ENCODE data around the gene HIPK2. TPM values are rescaled to one million over a fixed set of nuclear protein-coding genes. Genes with fewer than 3 reads are reported as not detected.

Gene HIPK2
- polyA plus RNA-seq, result 12.6 TPM
- long read RNA-seq, donor 1, partial matches to known transcripts, result 0 of 1 reads
- long read RNA-seq, donor 1, other reads (novel, unspliced or antisense), result 0 of 1 reads
- long read RNA-seq, donor 2, result 0 reads
- long read RNA-seq, donor 3, result 0 reads
- long read RNA-seq, donor 4, result 0 reads
- long read RNA-seq, donor 5, result 0 reads
- long read RNA-seq, donor 6, result 0 reads
- long read RNA-seq, donor 7, partial matches to known transcripts, result 5 of 5 reads
- long read RNA-seq, donor 7, other reads (novel, unspliced or antisense), result 0 of 5 reads
- long read RNA-seq, donor 8, partial matches to known transcripts, result 5 of 5 reads
- long read RNA-seq, donor 8, other reads (novel, unspliced or antisense), result 0 of 5 reads
- long read RNA-seq, donor 9, result 0 reads
- long read RNA-seq, donor 10, result 0 reads
- long read RNA-seq, donor 11, result 0 reads

DNA sequence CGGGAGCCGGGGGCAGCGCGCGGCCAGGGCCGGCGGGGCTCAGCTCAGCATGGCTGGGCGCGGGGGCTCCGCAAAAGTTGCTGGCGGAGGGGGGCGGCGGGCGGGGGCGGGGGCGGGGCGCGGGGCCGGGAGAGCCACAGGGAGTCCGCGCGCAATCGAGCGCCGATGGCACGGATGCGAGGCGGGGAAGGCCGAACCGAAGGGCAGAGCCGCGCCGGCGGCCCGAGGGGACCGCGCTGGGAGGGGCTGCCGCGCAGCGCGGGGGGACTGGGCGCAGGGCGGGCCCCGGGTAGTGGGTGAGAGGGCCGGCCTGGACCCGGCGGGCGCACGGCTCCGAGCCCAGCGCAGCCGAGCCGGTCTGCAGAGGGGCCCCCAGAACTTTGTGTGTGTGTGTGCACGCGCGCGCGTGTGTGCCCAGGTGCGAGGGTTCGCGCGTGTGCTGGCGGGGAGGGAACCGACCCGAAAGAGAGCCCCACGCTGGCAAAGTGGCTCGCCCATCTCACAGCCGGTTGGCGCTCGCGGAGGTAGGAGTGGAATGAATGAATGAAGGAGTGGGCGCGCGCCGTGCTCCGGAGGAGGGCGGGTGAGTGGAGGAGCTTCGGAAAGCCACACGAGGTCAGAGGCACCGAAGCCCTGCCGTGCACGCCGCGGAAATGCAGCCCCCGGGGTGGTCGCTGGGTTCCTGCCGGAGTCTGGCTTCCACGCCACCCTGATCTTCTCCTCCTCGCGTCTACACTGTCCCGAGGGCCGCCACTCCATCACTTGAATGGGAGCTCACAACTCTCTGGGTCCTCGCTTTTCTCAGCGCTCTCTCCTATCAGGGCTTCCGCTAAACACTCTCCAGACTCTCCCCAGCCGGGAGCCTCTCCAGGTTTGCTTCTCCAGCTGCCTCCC lies at the start of gene HIPK2:
Gene HIPK2 (minus strand): TSS at position 51 of the 894 bp plus-strand sequence. CDS start 375 bp downstream, outside the sequence.
- H3K27ac ChIP-seq (ENCODE audit: low read length), result peak within 1 kb of the TSS; percentile 86
- no peaks in the 10 kb centered on the region for H3K9me3 ChIP-seq (ENCODE audit: control insufficient read depth, low read depth, low read length)
- peaks cover 3% of the 10 kb centered on the region for H3K4me1 ChIP-seq (ENCODE audit: control insufficient read depth, insufficient read depth, low read length)
- 0% methylated on average over 1 of the region's 96 CpGs for WGBS (ENCODE audit: insufficient coverage, low lambda C conversion rate)
- H3K36me3 ChIP-seq (ENCODE audit: control insufficient read depth, insufficient read depth, low read length), result no peaks in the 10 kb centered on the region
- peak; percentile 56 to 77 for DNase-seq
- peaks cover 8% of the 10 kb centered on the region for H3K27me3 ChIP-seq (ENCODE audit: control insufficient read depth, insufficient read depth, low read length)
- peak within 1 kb of the TSS; percentile 84 for H3K4me3 ChIP-seq (ENCODE audit: low read length)

DNA sequence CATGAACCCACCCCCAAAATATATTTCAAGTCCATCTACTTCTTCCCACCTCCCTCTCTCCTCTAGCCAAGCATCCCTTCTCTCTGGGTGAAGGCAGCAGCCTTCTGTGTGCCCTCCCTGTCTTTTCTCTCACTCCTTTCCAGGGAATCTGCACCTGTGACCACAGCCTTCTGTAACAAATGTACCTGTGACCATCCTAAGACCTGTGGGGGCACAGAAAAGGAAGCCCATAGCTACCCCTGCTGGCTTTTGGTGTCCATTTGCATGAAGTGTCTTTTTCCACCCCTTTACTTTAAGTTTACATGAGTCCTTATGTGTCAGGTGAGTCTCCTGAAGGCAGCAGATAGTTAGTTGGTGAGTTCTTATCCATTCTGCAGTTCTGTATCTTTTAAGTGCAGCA lies 49.2 kb upstream of the HIPK2 start:
- no peak for DNase-seq
- Histone ChIP-seq H3K27ac (ENCODE audit: low read length) (no peak overlapping the region), H3K27me3 (ENCODE audit: control insufficient read depth, insufficient read depth, low read length) (peaks cover 8% of the 10 kb centered on the region), H3K9me3 (ENCODE audit: control insufficient read depth, low read depth, low read length) (no peaks in the 10 kb centered on the region), H3K4me1 (ENCODE audit: control insufficient read depth, insufficient read depth, low read length) (no peaks in the 10 kb centered on the region), H3K36me3 (ENCODE audit: control insufficient read depth, insufficient read depth, low read length) (no peaks in the 10 kb centered on the region), H3K4me3 (ENCODE audit: low read length) (no peak overlapping the region)

DNA sequence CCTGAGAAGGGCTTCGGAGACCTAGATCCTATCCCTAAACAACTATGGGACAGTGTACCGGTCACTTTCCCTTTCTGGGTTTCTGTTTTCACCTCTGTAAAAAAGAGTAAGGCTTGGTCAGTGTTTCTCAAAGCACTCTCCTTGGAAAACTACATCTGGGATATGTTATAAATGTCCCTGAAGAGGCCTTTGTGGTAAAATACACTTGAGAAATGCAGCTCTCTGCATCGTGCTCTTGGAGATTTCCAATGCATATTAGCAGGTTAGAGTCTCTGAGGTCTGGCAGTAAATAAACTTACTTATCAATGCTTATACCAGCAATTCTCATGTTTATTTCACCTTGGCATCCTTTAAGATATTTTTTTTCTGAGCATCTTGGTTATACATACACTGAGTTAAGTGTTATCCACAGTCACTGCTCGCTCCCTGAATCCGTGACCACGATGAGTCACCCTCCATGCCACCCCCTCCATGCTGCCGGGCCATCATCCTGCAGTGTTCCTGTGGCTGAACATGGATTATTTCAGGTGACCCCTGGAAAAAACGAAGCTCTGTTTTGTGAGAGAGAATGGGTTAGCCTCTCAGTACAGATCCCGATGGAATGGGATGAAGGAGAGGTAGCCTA lies 48.0 kb upstream of the HIPK2 start:
- H3K27ac ChIP-seq (ENCODE audit: low read length), result no peak overlapping the region
- no peaks in the 10 kb centered on the region for H3K4me1 ChIP-seq (ENCODE audit: control insufficient read depth, insufficient read depth, low read length)
- 40% methylated on average over 1 of the region's 9 CpGs for WGBS (ENCODE audit: insufficient coverage, low lambda C conversion rate)
- H3K4me3 ChIP-seq (ENCODE audit: low read length), result no peak overlapping the region
- DNase-seq, result no peak
- peaks cover 11% of the 10 kb centered on the region for H3K27me3 ChIP-seq (ENCODE audit: control insufficient read depth, insufficient read depth, low read length)
- no peaks in the 10 kb centered on the region for H3K36me3 ChIP-seq (ENCODE audit: control insufficient read depth, insufficient read depth, low read length)
- H3K9me3 ChIP-seq (ENCODE audit: control insufficient read depth, low read depth, low read length), result no peaks in the 10 kb centered on the region

DNA sequence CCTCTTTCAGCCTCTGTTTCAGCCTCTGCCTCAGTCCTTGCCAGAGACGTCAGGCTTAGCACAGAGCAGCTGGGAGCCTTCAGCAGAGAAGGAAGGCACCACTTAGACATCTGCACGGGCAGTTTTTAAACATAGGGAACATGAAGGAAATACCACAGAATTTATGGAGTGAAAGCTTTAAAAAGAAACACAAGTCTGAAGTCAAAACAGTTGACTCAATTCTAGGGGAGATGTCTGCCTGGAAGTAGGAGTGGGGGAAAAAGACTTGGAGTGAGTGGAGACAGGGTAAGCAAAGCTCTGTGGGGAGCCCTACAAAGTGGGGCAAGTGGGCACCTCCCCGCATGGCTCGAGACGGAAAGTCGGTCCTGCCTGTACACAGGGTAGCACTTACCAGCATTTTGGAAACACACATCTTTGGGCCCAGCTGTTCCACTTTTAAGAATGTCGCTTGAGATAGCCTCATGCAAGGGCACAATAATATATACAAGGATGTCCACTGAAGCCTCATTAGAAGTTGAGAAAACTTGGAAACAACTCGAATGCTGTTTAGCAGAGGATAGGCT lies 46.2 kb upstream of the HIPK2 start:
- no peak overlapping the region for H3K27ac ChIP-seq (ENCODE audit: low read length)
- peaks cover 11% of the 10 kb centered on the region for H3K27me3 ChIP-seq (ENCODE audit: control insufficient read depth, insufficient read depth, low read length)
- H3K36me3 ChIP-seq (ENCODE audit: control insufficient read depth, insufficient read depth, low read length), result no peaks in the 10 kb centered on the region
- H3K4me1 ChIP-seq (ENCODE audit: control insufficient read depth, insufficient read depth, low read length), result no peaks in the 10 kb centered on the region
- H3K4me3 ChIP-seq (ENCODE audit: low read length), result no peak overlapping the region
- DNase-seq, result peak in 1 of 2 donors; percentile 11
- WGBS (ENCODE audit: insufficient coverage, low lambda C conversion rate), result no CpG with 5 or more reads among the region's 8 CpGs
- H3K9me3 ChIP-seq (ENCODE audit: control insufficient read depth, low read depth, low read length), result no peaks in the 10 kb centered on the region

DNA sequence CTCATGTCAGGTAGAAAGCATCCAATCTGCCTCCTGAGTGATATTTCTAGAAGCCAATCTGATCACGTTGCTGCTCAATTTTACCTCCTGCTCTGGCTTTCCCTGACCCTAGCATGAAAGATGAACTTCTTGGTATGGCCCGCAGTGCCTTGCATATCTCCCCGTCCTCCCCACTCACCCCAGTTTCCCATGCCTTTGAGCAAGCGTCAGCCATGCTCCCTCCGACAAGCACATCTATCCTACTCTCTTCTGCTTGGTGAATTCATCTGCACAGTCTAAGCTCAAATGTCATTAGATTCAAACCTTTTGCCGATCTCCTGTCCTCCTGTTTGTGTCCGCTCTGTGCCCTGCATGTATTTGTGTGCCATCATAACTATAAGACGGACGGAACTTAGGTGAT lies 45.1 kb upstream of the HIPK2 start:
- Histone ChIP-seq H3K9me3 (ENCODE audit: control insufficient read depth, low read depth, low read length) (no peaks in the 10 kb centered on the region), H3K4me1 (ENCODE audit: control insufficient read depth, insufficient read depth, low read length) (no peaks in the 10 kb centered on the region), H3K36me3 (ENCODE audit: control insufficient read depth, insufficient read depth, low read length) (no peaks in the 10 kb centered on the region), H3K4me3 (ENCODE audit: low read length) (no peak overlapping the region), H3K27ac (ENCODE audit: low read length) (no peak overlapping the region), H3K27me3 (ENCODE audit: control insufficient read depth, insufficient read depth, low read length) (peaks cover 11% of the 10 kb centered on the region)
- 100% methylated on average over 3 of the region's 9 CpGs for WGBS (ENCODE audit: insufficient coverage, low lambda C conversion rate)
- DNase-seq, result no peak

DNA sequence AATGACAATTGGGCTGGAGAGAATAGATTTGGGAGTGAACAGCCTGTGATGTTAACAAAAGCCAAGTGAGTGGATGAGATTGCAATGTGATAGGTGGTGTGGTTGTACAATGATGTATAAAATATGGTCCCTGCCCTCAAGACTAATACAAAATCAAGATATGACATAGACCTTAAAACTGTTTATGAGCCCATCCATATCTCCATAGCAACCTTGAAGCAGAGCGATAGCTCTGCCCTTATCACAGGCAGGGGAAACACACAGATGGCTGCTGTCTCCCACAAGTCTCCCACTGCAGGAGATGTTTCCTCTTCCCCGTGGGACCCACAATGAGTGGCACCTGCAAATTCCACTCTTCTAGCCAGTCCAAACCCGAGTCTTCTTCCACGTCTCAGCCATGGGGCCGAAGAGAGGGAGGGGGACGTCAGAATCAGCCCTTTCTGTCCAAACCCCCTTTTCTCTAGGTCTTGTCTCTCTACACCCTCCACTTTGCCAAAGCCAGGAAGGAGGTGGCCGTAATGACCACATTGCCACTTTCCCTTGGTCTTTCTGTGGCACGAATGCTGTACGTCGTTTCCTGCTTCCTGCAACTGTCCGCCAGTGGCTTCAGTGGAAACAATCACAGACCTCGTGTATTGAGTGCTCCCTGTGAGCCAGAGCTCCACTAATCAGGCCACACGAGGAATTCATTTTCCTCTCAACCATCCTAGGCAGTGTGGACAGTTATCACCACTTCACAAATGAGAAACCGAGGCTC lies 43.7 kb upstream of the HIPK2 start:
- no CpG with 5 or more reads among the region's 14 CpGs for WGBS (ENCODE audit: insufficient coverage, low lambda C conversion rate)

DNA sequence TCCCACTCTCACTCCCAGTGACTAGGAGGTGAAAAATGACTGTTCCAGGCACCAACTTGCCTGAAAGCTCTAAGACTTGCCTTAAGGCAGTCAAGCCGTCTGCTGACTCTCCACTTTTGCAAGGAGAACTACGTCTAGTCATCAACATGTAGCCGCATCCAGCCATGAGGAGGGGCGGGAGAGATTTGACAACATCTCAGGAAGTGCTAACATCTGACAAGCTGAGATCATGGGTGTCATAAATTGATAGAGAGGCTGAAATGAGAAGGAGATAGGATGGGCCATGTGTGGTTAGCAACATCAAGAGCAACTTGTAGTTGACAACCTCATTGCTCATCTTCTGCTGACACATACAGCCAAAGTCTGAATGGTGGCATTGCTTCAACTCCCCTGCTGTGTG lies 42.3 kb upstream of the HIPK2 start:
- no peak for DNase-seq
- Histone ChIP-seq H3K9me3 (ENCODE audit: control insufficient read depth, low read depth, low read length) (peaks cover 3% of the 10 kb centered on the region), H3K27me3 (ENCODE audit: control insufficient read depth, insufficient read depth, low read length) (peaks cover 6% of the 10 kb centered on the region), H3K36me3 (ENCODE audit: control insufficient read depth, insufficient read depth, low read length) (no peaks in the 10 kb centered on the region), H3K4me3 (ENCODE audit: low read length) (no peak overlapping the region), H3K27ac (ENCODE audit: low read length) (no peak overlapping the region), H3K4me1 (ENCODE audit: control insufficient read depth, insufficient read depth, low read length) (no peaks in the 10 kb centered on the region)
- WGBS (ENCODE audit: insufficient coverage, low lambda C conversion rate), result no CpG with 5 or more reads among the region's 4 CpGs

More for the DNA sequence above, 43.7 kb upstream of the HIPK2 start:
- H3K27me3 ChIP-seq (ENCODE audit: control insufficient read depth, insufficient read depth, low read length), result peaks cover 11% of the 10 kb centered on the region
- no peak overlapping the region for H3K4me3 ChIP-seq (ENCODE audit: low read length)
- H3K36me3 ChIP-seq (ENCODE audit: control insufficient read depth, insufficient read depth, low read length), result no peaks in the 10 kb centered on the region
- H3K27ac ChIP-seq (ENCODE audit: low read length), result no peak overlapping the region
- DNase-seq, result peak in 1 of 2 donors; percentile 20
- no peaks in the 10 kb centered on the region for H3K4me1 ChIP-seq (ENCODE audit: control insufficient read depth, insufficient read depth, low read length)
- H3K9me3 ChIP-seq (ENCODE audit: control insufficient read depth, low read depth, low read length), result peaks cover 3% of the 10 kb centered on the region

DNA sequence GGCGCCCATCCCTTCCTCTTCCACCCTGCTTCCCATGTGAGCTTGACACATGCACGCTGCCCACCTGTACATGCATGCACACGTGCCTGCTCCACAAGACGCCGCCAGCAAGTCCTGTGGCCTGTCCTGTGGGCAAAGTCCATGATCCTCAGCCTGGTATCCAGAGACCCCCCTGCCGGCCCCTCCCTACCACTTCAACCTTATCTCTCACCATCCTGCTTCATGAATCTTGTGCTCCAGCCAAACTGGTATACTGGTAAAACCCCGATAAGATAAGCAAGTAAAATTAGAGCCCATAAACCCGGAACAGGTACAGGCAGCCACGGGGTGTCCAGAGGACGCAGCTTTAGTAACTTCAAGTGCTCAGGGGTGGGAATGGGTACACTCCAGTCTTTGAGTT lies 39.5 kb upstream of the HIPK2 start:
- H3K4me3 ChIP-seq (ENCODE audit: low read length), result no peak overlapping the region
- peaks cover 4% of the 10 kb centered on the region for H3K27me3 ChIP-seq (ENCODE audit: control insufficient read depth, insufficient read depth, low read length)
- H3K4me1 ChIP-seq (ENCODE audit: control insufficient read depth, insufficient read depth, low read length), result no peaks in the 10 kb centered on the region
- no peak overlapping the region for H3K27ac ChIP-seq (ENCODE audit: low read length)
- H3K9me3 ChIP-seq (ENCODE audit: control insufficient read depth, low read depth, low read length), result peaks cover 3% of the 10 kb centered on the region
- no peaks in the 10 kb centered on the region for H3K36me3 ChIP-seq (ENCODE audit: control insufficient read depth, insufficient read depth, low read length)
- DNase-seq, result no peak
- WGBS (ENCODE audit: insufficient coverage, low lambda C conversion rate), result no CpG with 5 or more reads among the region's 10 CpGs

DNA sequence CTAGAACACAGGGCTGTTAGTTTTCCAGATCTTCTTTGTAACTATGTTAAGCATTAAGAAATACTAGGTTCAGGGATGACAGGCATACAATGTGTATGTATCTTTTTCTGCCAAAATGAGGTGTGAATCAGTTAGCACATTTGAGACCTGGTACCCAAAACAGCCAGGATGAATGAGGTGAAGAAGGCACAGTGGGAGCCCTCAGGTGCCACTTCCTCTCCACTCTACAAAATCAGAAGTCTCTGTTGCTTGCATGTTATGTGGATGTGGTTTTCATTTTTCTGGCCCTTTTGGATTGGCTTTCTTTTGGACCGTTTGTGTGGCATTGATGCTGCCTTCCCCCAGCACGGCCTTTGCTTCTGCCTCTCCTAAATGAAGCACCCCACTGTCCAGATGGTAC lies 35.9 kb upstream of the HIPK2 start:
- Histone ChIP-seq H3K4me3 (ENCODE audit: low read length) (no peak overlapping the region), H3K9me3 (ENCODE audit: control insufficient read depth, low read depth, low read length) (peaks cover 3% of the 10 kb centered on the region), H3K27ac (ENCODE audit: low read length) (no peak overlapping the region), H3K4me1 (ENCODE audit: control insufficient read depth, insufficient read depth, low read length) (no peaks in the 10 kb centered on the region), H3K27me3 (ENCODE audit: control insufficient read depth, insufficient read depth, low read length) (no peaks in the 10 kb centered on the region), H3K36me3 (ENCODE audit: control insufficient read depth, insufficient read depth, low read length) (no peaks in the 10 kb centered on the region)
- DNase-seq, result no peak
- 80% methylated on average over 1 of the region's 2 CpGs for WGBS (ENCODE audit: insufficient coverage, low lambda C conversion rate)

Measured in large intestine (tissue), 12 donors.